Measurements from ENCODE around the gene BMP4. TPM values are rescaled to one million over a fixed set of nuclear protein-coding genes. Genes with fewer than 3 reads are reported as not detected.

BMP4 gene
- total and polyA plus RNA-seq, 8 donors, result 14.0 to 98.4 (median 81.3) TPM

- TF ChIP-seq, protein P1, sequence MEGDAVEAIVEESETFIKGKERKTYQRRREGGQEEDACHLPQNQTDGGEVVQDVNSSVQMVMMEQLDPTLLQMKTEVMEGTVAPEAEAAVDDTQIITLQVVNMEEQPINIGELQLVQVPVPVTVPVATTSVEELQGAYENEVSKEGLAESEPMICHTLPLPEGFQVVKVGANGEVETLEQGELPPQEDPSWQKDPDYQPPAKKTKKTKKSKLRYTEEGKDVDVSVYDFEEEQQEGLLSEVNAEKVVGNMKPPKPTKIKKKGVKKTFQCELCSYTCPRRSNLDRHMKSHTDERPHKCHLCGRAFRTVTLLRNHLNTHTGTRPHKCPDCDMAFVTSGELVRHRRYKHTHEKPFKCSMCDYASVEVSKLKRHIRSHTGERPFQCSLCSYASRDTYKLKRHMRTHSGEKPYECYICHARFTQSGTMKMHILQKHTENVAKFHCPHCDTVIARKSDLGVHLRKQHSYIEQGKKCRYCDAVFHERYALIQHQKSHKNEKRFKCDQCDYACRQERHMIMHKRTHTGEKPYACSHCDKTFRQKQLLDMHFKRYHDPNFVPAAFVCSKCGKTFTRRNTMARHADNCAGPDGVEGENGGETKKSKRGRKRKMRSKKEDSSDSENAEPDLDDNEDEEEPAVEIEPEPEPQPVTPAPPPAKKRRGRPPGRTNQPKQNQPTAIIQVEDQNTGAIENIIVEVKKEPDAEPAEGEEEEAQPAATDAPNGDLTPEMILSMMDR (IDR thresholded peaks at IDR 0.05), result no peak
- Histone ChIP-seq H3K36me3 (no peaks in the 10 kb centered on the region), H3K27me3 (no peaks in the 10 kb centered on the region), H3K9me3 (no peaks in the 10 kb centered on the region), H3K27ac (no peak overlapping the region), H3K4me3 (no peak overlapping the region), H3K4me1 (peaks cover 0 to 5% of the 10 kb centered on the region in 2 donors)
- intact Hi-C loops (cut with DNase I), result no loop called here
- DNase-seq (no peak), ATAC-seq (no peak)
Observed at GRCh38 chr14:53925201-53925766, 31.3 kb downstream of the BMP4 start.

DNA sequence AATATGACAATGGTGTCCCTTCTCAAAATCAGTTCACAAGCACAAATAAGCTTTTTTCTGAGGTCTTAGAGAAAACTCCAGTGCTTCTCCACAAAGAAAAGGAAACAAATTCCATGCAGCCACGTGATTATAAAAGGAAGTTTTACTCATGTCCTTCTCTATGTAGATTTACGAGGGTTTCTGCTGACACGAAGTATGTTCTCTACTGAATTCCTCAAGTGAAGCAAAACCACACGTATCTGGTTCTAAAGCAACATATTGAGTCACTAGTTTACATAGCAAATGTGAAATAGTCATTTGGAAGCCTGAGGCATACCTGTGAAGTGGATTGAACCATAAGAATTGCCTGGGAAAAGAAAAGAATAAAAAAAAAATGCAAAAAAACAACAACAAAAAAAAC lies 31.9 kb downstream of the BMP4 start:
- no peak for DNase-seq
- peaks cover 0 to 5% of the 10 kb centered on the region in 2 donors for H3K4me1 ChIP-seq
- no peak overlapping the region for H3K27ac ChIP-seq
- no peak overlapping the region for H3K4me3 ChIP-seq
- peak; percentile 86 for ATAC-seq
- no peaks in the 10 kb centered on the region for H3K36me3 ChIP-seq
- intact Hi-C loops (cut with DNase I), result no loop called here
- TF ChIP-seq, protein P1 (IDR thresholded peaks at IDR 0.05), result no peak
- no peaks in the 10 kb centered on the region for H3K27me3 ChIP-seq
- H3K9me3 ChIP-seq, result no peaks in the 10 kb centered on the region

DNA sequence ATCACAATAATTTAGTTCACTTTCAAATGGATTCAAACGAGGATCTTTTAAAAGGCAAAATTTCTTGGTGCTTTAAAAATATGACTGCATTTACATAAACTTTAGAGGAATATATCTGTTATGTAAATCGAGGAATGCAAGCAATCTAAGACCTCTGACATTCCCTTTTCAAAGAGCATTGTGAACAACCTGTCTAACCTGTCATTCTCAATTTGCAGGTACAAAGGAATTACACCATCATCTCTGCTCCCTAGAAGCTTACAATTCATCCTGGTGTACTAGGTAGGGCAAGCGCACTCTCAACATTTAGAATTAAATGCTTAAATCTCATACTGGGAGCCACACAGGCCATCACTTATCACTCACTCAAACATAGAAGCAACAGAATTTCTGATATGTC lies 35.6 kb downstream of the BMP4 start:
- H3K27ac ChIP-seq, result no peak overlapping the region
- H3K36me3 ChIP-seq, result no peaks in the 10 kb centered on the region
- DNase-seq (no peak), ATAC-seq (no peak)
- H3K9me3 ChIP-seq, result no peaks in the 10 kb centered on the region
- intact Hi-C loops (cut with DNase I), result no loop called here
- no peak overlapping the region for H3K4me3 ChIP-seq
- TF ChIP-seq, protein P1 (IDR thresholded peaks at IDR 0.05), result no peak
- no peaks in the 10 kb centered on the region for H3K27me3 ChIP-seq
- H3K4me1 ChIP-seq, result peaks cover 0 to 5% of the 10 kb centered on the region in 2 donors

DNA sequence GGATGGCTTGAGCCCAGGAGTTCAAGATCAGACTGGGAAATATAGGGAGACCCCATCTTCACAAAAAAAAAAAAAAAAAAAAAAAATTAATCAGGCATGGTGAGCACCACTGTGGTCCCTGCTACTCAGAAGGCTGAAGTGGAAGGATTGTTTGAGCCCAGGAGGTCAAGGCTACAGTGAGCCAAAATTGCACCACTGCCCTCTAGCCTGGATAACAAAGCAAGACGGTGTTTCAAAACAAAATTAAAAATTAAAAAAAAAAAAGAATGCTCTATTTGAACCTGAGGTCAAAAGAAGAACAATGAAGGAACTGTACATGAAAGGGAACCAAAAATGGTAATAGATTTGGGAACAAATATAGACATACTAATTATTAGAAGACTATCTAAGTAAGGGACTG lies 40.4 kb downstream of the BMP4 start:
- intact Hi-C loops (cut with DNase I), result no loop called here
- Histone ChIP-seq H3K4me1 (no peaks in the 10 kb centered on the region), H3K9me3 (no peaks in the 10 kb centered on the region), H3K36me3 (no peaks in the 10 kb centered on the region), H3K27ac (no peak overlapping the region), H3K4me3 (no peak overlapping the region), H3K27me3 (no peaks in the 10 kb centered on the region)
- DNase-seq (no peak), ATAC-seq (no peak)
- TF ChIP-seq, protein P1 (IDR thresholded peaks at IDR 0.05), result no peak

DNA sequence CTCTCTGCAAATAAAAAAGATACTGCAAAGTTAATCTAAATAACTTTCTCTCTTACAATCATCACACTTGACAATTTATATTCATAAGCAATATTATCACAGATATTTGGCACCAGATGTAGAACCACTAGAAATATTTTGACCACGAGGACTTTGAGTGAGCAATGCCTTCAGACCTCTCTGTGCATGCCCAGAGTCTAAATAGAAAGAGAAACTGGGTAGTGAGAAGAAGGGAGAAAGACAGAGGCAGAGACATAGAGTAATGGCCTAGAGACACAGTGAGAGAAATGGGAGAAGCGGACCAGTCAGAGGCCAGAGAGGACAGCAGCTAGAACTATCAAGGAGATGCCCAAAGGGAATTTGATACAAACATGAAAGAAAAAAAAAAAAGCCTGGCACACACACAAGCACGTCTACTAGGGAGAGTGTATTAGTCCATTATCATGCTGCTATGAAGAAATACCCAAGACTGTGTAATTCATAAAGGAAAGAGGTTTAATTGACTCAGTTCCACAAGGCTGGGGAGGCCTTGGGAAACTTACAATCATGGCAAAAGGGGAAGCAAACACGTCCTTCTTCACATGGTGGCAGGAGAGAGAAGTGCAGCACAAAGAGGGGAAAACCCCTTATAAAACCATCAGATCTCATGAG lies 41.1 kb downstream of the BMP4 start:
- H3K27me3 ChIP-seq, result no peaks in the 10 kb centered on the region
- H3K4me1 ChIP-seq, result no peaks in the 10 kb centered on the region
- ATAC-seq (peak; percentile 41), DNase-seq (no peak)
- TF ChIP-seq, protein P1 (IDR thresholded peaks at IDR 0.05), result no peak
- intact Hi-C loops (cut with DNase I), result no loop called here
- H3K9me3 ChIP-seq, result no peaks in the 10 kb centered on the region
- H3K4me3 ChIP-seq, result no peak overlapping the region
- no peak overlapping the region for H3K27ac ChIP-seq
- H3K36me3 ChIP-seq, result no peaks in the 10 kb centered on the region

Data from left lung (tissue), 10 donors.